ENCODE measurements around the gene SLC22A1. TPM values are rescaled to one million over a fixed set of nuclear protein-coding genes. Genes with fewer than 3 reads are reported as not detected.

The SLC22A1 gene
- total RNA-seq, 2 experiments from 2014 or later: 0.14 to 0.89 TPM

DNA sequence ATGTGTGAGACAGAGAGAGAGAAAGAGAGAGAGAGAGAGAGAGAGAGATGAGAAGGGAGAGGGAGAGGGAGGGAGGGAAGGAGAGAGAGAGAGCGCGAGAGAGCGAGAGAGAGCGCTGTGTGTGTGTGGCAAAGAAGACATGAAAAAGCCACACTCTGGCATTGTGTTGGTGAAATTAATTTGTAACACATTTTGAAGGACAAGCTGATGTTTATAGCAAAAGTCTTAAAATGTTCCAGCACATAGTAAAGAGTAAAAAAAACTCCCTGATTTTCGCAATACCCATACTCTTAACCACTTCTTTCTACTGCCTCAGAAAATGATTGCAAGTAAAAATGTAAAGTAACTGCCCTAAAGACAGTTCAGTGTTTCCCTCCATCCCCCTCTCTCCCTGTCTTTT is 56.7 kb downstream of the SLC22A1 start:
- H3K27me3 Mint-ChIP-seq: peaks cover 34% of the 10 kb centered on the region
- no peak overlapping the region for H3K4me3 Mint-ChIP-seq
- CTCF ChIA-PET: no interaction called here
- DNase-seq (no peak), ATAC-seq (ENCODE audit: poor library complexity) (no peak)
- Histone ChIP-seq H3K36me3 (ENCODE audit: insufficient read depth, low read length) (no peaks in the 10 kb centered on the region), H3K27me3 (ENCODE audit: control insufficient read depth in 1 of 2, insufficient read depth in 2 of 2, low read length in 2 of 2) (peaks cover 0 to 12% of the 10 kb centered on the region in 2 experiments), H3K4me3 (ENCODE audit: low read length) (no peak overlapping the region), H3K27ac (ENCODE audit: low read depth in 1 of 2, low read length in 2 of 2) (no peak overlapping the region), H3K4me1 (ENCODE audit: insufficient read depth, low read length) (no peaks in the 10 kb centered on the region), H3K9me3 (ENCODE audit: control insufficient read depth in 1 of 2, insufficient read depth in 1 of 2, low read length in 2 of 2) (no peaks in the 10 kb centered on the region)
- H3K36me3 Mint-ChIP-seq (ENCODE audit: low read depth): no peaks in the 10 kb centered on the region
- no peaks in the 10 kb centered on the region for H3K9me3 Mint-ChIP-seq
- POLR2A ChIA-PET: no interaction called here
- intact Hi-C loops (cut with DNase I, micrococcal nuclease): no loop called here
- H3K27ac Mint-ChIP-seq: no peak overlapping the region
- no peaks in the 10 kb centered on the region for H3K4me1 Mint-ChIP-seq (ENCODE audit: low read depth)
- TF ChIP-seq, protein P1, sequence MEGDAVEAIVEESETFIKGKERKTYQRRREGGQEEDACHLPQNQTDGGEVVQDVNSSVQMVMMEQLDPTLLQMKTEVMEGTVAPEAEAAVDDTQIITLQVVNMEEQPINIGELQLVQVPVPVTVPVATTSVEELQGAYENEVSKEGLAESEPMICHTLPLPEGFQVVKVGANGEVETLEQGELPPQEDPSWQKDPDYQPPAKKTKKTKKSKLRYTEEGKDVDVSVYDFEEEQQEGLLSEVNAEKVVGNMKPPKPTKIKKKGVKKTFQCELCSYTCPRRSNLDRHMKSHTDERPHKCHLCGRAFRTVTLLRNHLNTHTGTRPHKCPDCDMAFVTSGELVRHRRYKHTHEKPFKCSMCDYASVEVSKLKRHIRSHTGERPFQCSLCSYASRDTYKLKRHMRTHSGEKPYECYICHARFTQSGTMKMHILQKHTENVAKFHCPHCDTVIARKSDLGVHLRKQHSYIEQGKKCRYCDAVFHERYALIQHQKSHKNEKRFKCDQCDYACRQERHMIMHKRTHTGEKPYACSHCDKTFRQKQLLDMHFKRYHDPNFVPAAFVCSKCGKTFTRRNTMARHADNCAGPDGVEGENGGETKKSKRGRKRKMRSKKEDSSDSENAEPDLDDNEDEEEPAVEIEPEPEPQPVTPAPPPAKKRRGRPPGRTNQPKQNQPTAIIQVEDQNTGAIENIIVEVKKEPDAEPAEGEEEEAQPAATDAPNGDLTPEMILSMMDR (IDR thresholded peaks at IDR 0.05): no peak

DNA sequence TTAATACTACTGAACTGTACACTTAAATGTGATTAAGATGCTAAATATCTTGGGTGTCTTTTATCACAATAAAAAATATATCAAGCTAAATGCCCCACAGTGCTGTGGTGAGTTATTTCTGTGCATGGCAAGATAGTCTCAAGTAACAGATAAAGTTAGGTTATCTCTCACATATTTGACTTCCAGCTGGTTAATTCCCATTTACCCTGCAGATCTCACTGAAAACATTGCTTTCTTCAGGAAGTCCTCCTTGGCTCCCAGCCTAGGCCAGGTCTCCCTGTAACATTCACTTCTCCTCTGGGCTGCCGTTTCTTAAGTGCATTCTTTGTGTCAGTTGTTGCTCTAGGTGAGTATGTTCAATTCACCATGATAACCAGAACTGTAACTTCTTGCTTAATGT is 59.1 kb downstream of the SLC22A1 start:
- CTCF ChIA-PET: no interaction called here
- Mint-ChIP-seq H3K4me3 (no peak overlapping the region), H3K27me3 (peaks cover 45% of the 10 kb centered on the region)

DNA sequence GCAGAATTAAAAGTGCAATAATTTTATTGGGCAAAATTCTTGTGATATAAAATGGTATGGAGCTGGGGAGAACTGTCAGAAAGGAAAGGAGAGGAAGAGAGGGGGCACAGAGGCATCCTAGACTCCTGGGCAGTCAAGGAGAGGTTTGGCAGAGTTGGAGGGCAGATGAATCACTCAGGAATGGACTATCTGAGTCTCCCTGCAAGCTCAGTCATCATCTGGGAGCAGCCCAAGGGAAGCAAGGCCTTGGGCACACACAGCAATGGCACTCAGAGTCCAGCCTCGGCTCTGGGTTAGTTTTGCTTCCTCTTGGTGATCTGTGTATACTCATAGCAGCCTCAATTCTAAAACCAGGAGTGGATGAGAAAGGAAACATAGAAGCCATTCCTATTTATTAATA is 67.2 kb downstream of the SLC22A1 start:
- H3K27me3 ChIP-seq (ENCODE audit: control insufficient read depth in 1 of 2, insufficient read depth in 2 of 2, low read length in 2 of 2): no peaks in the 10 kb centered on the region
- intact Hi-C loops (cut with DNase I, micrococcal nuclease): no loop called here
- ChIA-PET CTCF (no interaction called here), POLR2A (no interaction called here)
- peaks cover 8% of the 10 kb centered on the region for H3K9me3 Mint-ChIP-seq
- H3K27me3 Mint-ChIP-seq: peaks cover 6% of the 10 kb centered on the region
- H3K4me1 ChIP-seq (ENCODE audit: insufficient read depth, low read length): no peaks in the 10 kb centered on the region
- no peak overlapping the region for H3K4me3 Mint-ChIP-seq
- H3K36me3 ChIP-seq (ENCODE audit: insufficient read depth, low read length): no peaks in the 10 kb centered on the region
- H3K9me3 ChIP-seq (ENCODE audit: control insufficient read depth in 1 of 2, insufficient read depth in 1 of 2, low read length in 2 of 2): peaks cover 11 to 24% of the 10 kb centered on the region in 2 experiments
- TF ChIP-seq, protein P1 (IDR thresholded peaks at IDR 0.05): no peak
- no peak overlapping the region for H3K27ac Mint-ChIP-seq
- H3K4me3 ChIP-seq (ENCODE audit: low read length): no peak overlapping the region
- no peak for ATAC-seq (ENCODE audit: poor library complexity)
- H3K4me1 Mint-ChIP-seq (ENCODE audit: low read depth): no peaks in the 10 kb centered on the region
- no peak for DNase-seq
- H3K36me3 Mint-ChIP-seq (ENCODE audit: low read depth): no peaks in the 10 kb centered on the region
- no peak overlapping the region for H3K27ac ChIP-seq (ENCODE audit: low read depth in 1 of 2, low read length in 2 of 2)

More for the DNA sequence above, 59.1 kb downstream of the SLC22A1 start:
- POLR2A ChIA-PET: no interaction called here
- Histone ChIP-seq H3K36me3 (ENCODE audit: insufficient read depth, low read length) (no peaks in the 10 kb centered on the region), H3K27ac (ENCODE audit: low read depth in 1 of 2, low read length in 2 of 2) (no peak overlapping the region), H3K9me3 (ENCODE audit: control insufficient read depth in 1 of 2, insufficient read depth in 1 of 2, low read length in 2 of 2) (no peaks in the 10 kb centered on the region), H3K4me1 (ENCODE audit: insufficient read depth, low read length) (no peaks in the 10 kb centered on the region), H3K4me3 (ENCODE audit: low read length) (no peak overlapping the region), H3K27me3 (ENCODE audit: control insufficient read depth in 1 of 2, insufficient read depth in 2 of 2, low read length in 2 of 2) (peaks cover 0 to 7% of the 10 kb centered on the region in 2 experiments)
- Mint-ChIP-seq H3K36me3 (ENCODE audit: low read depth) (no peaks in the 10 kb centered on the region), H3K27ac (no peak overlapping the region), H3K9me3 (no peaks in the 10 kb centered on the region), H3K4me1 (ENCODE audit: low read depth) (no peaks in the 10 kb centered on the region)
- TF ChIP-seq, protein P1 (IDR thresholded peaks at IDR 0.05): no peak
- DNase-seq (no peak), ATAC-seq (ENCODE audit: poor library complexity) (no peak)
- intact Hi-C loops (cut with DNase I, micrococcal nuclease): no loop called here

All from CD4-positive, alpha-beta T cell (primary cell).